Measurements from ENCODE around the gene FSTL4. TPM values are rescaled to one million over a fixed set of nuclear protein-coding genes. Genes with fewer than 3 reads are reported as not detected.

FSTL4 gene
- polyA plus RNA-seq, 1 of the 3 experiments (the other 2 are of a cell fraction) = not detected

DNA sequence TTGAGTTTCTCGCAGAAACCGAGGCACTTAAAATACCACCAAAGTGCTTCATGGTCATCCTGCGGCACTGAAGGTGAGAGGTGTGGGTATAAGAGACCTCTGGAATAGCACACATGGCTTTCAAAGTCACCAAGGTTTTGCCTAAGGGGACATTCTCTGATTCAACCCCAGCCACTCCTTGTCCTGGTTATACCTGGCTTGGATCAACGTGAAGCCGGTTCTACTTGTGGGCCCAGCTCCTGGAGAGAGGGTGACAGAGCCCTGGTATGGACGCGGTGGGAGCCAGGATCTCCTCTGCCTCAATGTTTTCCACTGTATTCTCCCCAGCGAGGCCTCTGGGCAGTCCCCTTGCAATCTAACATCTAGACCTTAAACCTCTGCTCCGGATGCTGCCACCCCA, 132.0 kb downstream of the FSTL4 start:
- no peaks in the 10 kb centered on the region for H3K79me2 ChIP-seq (ENCODE audit: insufficient read depth)
- H3F3A ChIP-seq (replicated peaks; ENCODE audit: insufficient read depth) = no peaks in the 10 kb centered on the region
- ChIA-PET POLR2A (no interaction called here), CTCF (interaction anchor here (1.1 to 1.3 kb wide), 2 partner anchors 56 to 223 kb away, joined by 3 to 4 read pairs; no protein-coding TSS in a partner anchor)
- no peaks in the 10 kb centered on the region for H3K9me2 ChIP-seq
- H3K27me3 ChIP-seq (ENCODE audit: insufficient read depth) = peaks cover 8% of the 10 kb centered on the region; the same call in 1 of the 2 replicates
- no peak for DNase-seq
- no peak overlapping the region for H3K4me2 ChIP-seq
- no peak overlapping the region for H2AFZ ChIP-seq (ENCODE audit: low read depth)
- H3K9ac ChIP-seq = no peak overlapping the region
- H3K27ac ChIP-seq (ENCODE audit: low read depth in 2 of 2, low read length in 1 of 2) = no peak overlapping the region
- no peak overlapping the region for H3K4me3 ChIP-seq (ENCODE audit: low read depth in 2 of 2, low read length in 1 of 2)
- peaks cover 0 to 31% of the 10 kb centered on the region in 2 experiments; a peak in 1 of 4 replicates for H3K4me1 ChIP-seq (ENCODE audit: control insufficient read depth in 1 of 2, insufficient read depth in 2 of 2, low read depth in 1 of 2, low read length in 1 of 2)
- no peak for TF ChIP-seq TAF1 (IDR thresholded peaks at IDR 0.05; ENCODE audit: borderline replicate concordance, low read depth, low read length)
- TF ChIP-seq FOSL2 (IDR thresholded peaks at IDR 0.05; ENCODE audit: borderline replicate concordance, low read depth) = no peak
- TF ChIP-seq, protein P1, sequence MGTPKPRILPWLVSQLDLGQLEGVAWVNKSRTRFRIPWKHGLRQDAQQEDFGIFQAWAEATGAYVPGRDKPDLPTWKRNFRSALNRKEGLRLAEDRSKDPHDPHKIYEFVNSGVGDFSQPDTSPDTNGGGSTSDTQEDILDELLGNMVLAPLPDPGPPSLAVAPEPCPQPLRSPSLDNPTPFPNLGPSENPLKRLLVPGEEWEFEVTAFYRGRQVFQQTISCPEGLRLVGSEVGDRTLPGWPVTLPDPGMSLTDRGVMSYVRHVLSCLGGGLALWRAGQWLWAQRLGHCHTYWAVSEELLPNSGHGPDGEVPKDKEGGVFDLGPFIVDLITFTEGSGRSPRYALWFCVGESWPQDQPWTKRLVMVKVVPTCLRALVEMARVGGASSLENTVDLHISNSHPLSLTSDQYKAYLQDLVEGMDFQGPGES (IDR thresholded peaks at IDR 0.05; ENCODE audit: low read depth, low read length) = no peak
- TF ChIP-seq ELF1 (IDR thresholded peaks at IDR 0.05) = no peak
- no peak for TF ChIP-seq FOXM1 (IDR thresholded peaks at IDR 0.05; ENCODE audit: low read depth)
- TF ChIP-seq RXRA (IDR thresholded peaks at IDR 0.05; ENCODE audit: borderline replicate concordance, low read depth) = no peak
- TF ChIP-seq, protein P2, sequence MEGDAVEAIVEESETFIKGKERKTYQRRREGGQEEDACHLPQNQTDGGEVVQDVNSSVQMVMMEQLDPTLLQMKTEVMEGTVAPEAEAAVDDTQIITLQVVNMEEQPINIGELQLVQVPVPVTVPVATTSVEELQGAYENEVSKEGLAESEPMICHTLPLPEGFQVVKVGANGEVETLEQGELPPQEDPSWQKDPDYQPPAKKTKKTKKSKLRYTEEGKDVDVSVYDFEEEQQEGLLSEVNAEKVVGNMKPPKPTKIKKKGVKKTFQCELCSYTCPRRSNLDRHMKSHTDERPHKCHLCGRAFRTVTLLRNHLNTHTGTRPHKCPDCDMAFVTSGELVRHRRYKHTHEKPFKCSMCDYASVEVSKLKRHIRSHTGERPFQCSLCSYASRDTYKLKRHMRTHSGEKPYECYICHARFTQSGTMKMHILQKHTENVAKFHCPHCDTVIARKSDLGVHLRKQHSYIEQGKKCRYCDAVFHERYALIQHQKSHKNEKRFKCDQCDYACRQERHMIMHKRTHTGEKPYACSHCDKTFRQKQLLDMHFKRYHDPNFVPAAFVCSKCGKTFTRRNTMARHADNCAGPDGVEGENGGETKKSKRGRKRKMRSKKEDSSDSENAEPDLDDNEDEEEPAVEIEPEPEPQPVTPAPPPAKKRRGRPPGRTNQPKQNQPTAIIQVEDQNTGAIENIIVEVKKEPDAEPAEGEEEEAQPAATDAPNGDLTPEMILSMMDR (IDR thresholded peaks at IDR 0.05) = no peak
- TF ChIP-seq, protein P3, sequence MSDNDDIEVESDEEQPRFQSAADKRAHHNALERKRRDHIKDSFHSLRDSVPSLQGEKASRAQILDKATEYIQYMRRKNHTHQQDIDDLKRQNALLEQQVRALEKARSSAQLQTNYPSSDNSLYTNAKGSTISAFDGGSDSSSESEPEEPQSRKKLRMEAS (IDR thresholded peaks at IDR 0.05; ENCODE audit: low read depth) = no peak
- TF ChIP-seq TCF12 (IDR thresholded peaks at IDR 0.05) = no peak
- no peak for TF ChIP-seq NRF1 (IDR thresholded peaks at IDR 0.05; ENCODE audit: low read depth, low read length)
- TF ChIP-seq TEAD4 (IDR thresholded peaks at IDR 0.05; ENCODE audit: borderline replicate concordance, insufficient read depth) = no peak
- TF ChIP-seq, protein P4, sequence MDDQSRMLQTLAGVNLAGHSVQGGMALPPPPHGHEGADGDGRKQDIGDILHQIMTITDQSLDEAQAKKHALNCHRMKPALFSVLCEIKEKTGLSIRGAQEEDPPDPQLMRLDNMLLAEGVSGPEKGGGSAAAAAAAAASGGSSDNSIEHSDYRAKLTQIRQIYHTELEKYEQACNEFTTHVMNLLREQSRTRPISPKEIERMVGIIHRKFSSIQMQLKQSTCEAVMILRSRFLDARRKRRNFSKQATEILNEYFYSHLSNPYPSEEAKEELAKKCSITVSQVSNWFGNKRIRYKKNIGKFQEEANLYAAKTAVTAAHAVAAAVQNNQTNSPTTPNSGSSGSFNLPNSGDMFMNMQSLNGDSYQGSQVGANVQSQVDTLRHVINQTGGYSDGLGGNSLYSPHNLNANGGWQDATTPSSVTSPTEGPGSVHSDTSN (IDR thresholded peaks at IDR 0.05) = no peak
- TF ChIP-seq EZH2phosphoT487 (IDR thresholded peaks at IDR 0.05; ENCODE audit: borderline replicate concordance, low read depth) = no peak
- no peak for TF ChIP-seq JUND (IDR thresholded peaks at IDR 0.05)
- TF ChIP-seq POLR2AphosphoS5 (IDR thresholded peaks at IDR 0.05; ENCODE audit: low read depth, low read length) = no peak
- TF ChIP-seq, protein P5, sequence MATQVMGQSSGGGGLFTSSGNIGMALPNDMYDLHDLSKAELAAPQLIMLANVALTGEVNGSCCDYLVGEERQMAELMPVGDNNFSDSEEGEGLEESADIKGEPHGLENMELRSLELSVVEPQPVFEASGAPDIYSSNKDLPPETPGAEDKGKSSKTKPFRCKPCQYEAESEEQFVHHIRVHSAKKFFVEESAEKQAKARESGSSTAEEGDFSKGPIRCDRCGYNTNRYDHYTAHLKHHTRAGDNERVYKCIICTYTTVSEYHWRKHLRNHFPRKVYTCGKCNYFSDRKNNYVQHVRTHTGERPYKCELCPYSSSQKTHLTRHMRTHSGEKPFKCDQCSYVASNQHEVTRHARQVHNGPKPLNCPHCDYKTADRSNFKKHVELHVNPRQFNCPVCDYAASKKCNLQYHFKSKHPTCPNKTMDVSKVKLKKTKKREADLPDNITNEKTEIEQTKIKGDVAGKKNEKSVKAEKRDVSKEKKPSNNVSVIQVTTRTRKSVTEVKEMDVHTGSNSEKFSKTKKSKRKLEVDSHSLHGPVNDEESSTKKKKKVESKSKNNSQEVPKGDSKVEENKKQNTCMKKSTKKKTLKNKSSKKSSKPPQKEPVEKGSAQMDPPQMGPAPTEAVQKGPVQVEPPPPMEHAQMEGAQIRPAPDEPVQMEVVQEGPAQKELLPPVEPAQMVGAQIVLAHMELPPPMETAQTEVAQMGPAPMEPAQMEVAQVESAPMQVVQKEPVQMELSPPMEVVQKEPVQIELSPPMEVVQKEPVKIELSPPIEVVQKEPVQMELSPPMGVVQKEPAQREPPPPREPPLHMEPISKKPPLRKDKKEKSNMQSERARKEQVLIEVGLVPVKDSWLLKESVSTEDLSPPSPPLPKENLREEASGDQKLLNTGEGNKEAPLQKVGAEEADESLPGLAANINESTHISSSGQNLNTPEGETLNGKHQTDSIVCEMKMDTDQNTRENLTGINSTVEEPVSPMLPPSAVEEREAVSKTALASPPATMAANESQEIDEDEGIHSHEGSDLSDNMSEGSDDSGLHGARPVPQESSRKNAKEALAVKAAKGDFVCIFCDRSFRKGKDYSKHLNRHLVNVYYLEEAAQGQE (IDR thresholded peaks at IDR 0.05; ENCODE audit: low read depth, low read length) = no peak
- TF ChIP-seq FOXJ3 (CRISPR knock-in tag; IDR thresholded peaks at IDR 0.05) = no peak
- H3K36me3 ChIP-seq (replicated peaks in 1 of 2; ENCODE audit: control insufficient read depth in 1 of 2, insufficient read depth in 2 of 2, low read length in 1 of 2) = no peaks in the 10 kb centered on the region
- WGBS (ENCODE audit: low lambda C conversion rate) = 76% methylated on average over 7 of the region's 9 CpGs
- H3K9me3 ChIP-seq = no peaks in the 10 kb centered on the region
- H4K20me1 ChIP-seq (ENCODE audit: insufficient read depth) = no peaks in the 10 kb centered on the region

Measured in SK-N-SH (cell line).